Glomerular visceral epithelial cell (primary cell): ENCODE measurements around the gene PCNT.
"Not testable (repeated sequence)": the region's sequence is repeated elsewhere in the genome, so short reads cannot be mapped to it uniquely, and the experiment has no call there.

ENCODE experiments used
- DNase-seq: peaks from one replicate; pipeline ENCODE4 v3.0.0-alpha.2; 2016; ENCODE audit errors: extremely low spot score

Gene PCNT

GRCh38 chr21:46425041-46425440 is 101.1 kb downstream of the PCNT start:
- no peak for DNase-seq

GRCh38 chr21:46425571-46425970 is 101.6 kb downstream of the PCNT start:
- no peak for DNase-seq

- no peak for DNase-seq
Measured at GRCh38 chr21:46426313-46427046, 102.5 kb downstream of the PCNT start.

- DNase-seq, result no peak
Measured at GRCh38 chr21:46427516-46427915, 103.6 kb downstream of the PCNT start.

GRCh38 chr21:46428286-46428685 is 104.3 kb downstream of the PCNT start:
- DNase-seq, result no peak

GRCh38 chr21:46428987-46429710 is 105.2 kb downstream of the PCNT start:
- no peak for DNase-seq

- no peak for DNase-seq
Measured at GRCh38 chr21:46429754-46430681, 106.1 kb downstream of the PCNT start.

GRCh38 chr21:46431448-46431847 is 107.5 kb downstream of the PCNT start:
- DNase-seq, result no peak

- no peak for DNase-seq
Measured at GRCh38 chr21:46431884-46432488, 108.0 kb downstream of the PCNT start.

GRCh38 chr21:46433116-46433515 is 109.2 kb downstream of the PCNT start:
- not testable (repeated sequence) for DNase-seq

- DNase-seq, result no peak
Measured at GRCh38 chr21:46434322-46434958, 110.5 kb downstream of the PCNT start.

- no peak for DNase-seq
Measured at GRCh38 chr21:46435786-46436227, 111.9 kb downstream of the PCNT start.

- DNase-seq, result no peak
Measured at GRCh38 chr21:46436621-46437020, 112.7 kb downstream of the PCNT start.

- no peak for DNase-seq
Measured at GRCh38 chr21:46437096-46437498, 113.1 kb downstream of the PCNT start.

GRCh38 chr21:46437511-46437910 is 113.6 kb downstream of the PCNT start:
- DNase-seq, result no peak

GRCh38 chr21:46438241-46438640 is 114.3 kb downstream of the PCNT start:
- no peak for DNase-seq

- DNase-seq, result no peak
Measured at GRCh38 chr21:46439906-46440305, 116.0 kb downstream of the PCNT start.

GRCh38 chr21:46441331-46441730 is 117.4 kb downstream of the PCNT start:
- DNase-seq, result no peak

GRCh38 chr21:46441961-46442498 is 118.1 kb downstream of the PCNT start:
- no peak for DNase-seq

GRCh38 chr21:46442938-46443337 is 119.0 kb downstream of the PCNT start:
- no peak for DNase-seq

GRCh38 chr21:46443910-46444309 is 120.0 kb downstream of the PCNT start:
- no peak for DNase-seq
